Measurements from ENCODE around the gene EBF4. TPM values are rescaled to one million over a fixed set of nuclear protein-coding genes. Genes with fewer than 3 reads are reported as not detected.
A peak's percentile ranks its signal among the peaks of the same experiment; 100 is the strongest.

Gene EBF4
- total RNA-seq, 4 donors from 2014 or later = 7.1 to 69.5 (median 21.7) TPM

DNA sequence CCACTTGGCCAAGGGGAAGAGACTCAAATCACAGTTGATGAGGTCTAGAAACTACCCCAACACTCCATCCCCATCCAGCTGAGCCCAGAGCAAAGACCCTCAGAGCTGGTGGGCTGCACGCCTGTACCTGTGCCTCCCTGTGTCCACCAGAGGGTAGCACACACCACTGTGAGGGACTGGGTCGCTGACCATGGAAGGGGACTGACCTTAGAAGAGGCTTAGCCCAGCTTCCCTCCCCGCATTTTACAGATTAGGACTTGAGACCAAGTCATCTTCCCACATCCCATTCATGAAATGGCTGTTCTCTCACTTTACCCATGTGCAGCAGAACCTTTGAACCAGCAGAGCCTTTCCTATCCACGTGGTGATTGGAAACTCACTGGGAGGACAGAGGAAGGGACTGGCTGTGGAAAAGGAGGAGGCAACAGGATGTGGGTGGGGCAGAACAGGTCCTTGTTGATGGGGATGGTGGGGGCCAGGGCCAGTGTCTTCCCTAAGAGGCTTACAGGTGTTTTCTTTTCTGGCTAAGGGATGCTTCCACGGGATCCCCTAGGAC, 63.6 kb downstream of the EBF4 start:
- Histone ChIP-seq H3K4me1 (peaks cover 0 to 10% of the 10 kb centered on the region in 2 donors), H3K9me3 (no peaks in the 10 kb centered on the region), H3K36me3 (no peaks in the 10 kb centered on the region), H3K27ac (no peak overlapping the region), H3K4me3 (no peak overlapping the region), H3K27me3 (no peaks in the 10 kb centered on the region)
- DNase-seq = no peak
- intact Hi-C loops (cut with DNase I; ENCODE audit: low total_unique reads) = no loop called here
- TF ChIP-seq CTCF (IDR thresholded peaks at IDR 0.05) (peak; percentile 29 to 51 (median 36)), POLR2A (IDR thresholded peaks at IDR 0.05) (no peak)

- peaks cover 0 to 10% of the 10 kb centered on the region in 2 donors for H3K4me1 ChIP-seq
- TF ChIP-seq CTCF (IDR thresholded peaks at IDR 0.05) = no peak
- TF ChIP-seq POLR2A (IDR thresholded peaks at IDR 0.05) = no peak
- no peak for DNase-seq
- no peaks in the 10 kb centered on the region for H3K9me3 ChIP-seq
- no peak overlapping the region for H3K4me3 ChIP-seq
- H3K27me3 ChIP-seq = no peaks in the 10 kb centered on the region
- intact Hi-C loops (cut with DNase I; ENCODE audit: low total_unique reads) = no loop called here
- no peak overlapping the region for H3K27ac ChIP-seq
- no peaks in the 10 kb centered on the region for H3K36me3 ChIP-seq
These were observed 64.4 kb downstream of the EBF4 start for GRCh38 chr20:2757001-2757400.

DNA sequence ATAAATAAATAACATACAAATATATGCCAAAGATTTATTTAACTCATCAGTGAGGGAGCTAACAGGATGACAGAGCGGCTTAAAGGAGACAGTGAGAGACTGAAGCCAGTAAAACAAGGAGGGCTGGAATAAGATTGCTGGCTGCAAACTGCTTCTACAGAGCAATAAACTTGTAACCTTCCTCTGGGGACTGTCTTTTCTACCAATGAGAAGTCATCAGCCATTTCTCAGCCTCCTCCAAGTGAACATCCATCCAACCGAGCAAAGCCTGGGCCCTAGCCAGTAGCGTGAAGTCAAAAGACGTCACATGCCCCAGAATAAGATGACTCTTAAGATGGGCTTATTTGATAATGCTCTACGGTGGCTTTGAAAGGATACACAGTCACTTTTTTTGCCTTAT, 65.4 kb downstream of the EBF4 start:
- no peak overlapping the region for H3K4me3 ChIP-seq
- no peak for DNase-seq
- intact Hi-C loops (cut with DNase I; ENCODE audit: low total_unique reads) = no loop called here
- no peaks in the 10 kb centered on the region for H3K27me3 ChIP-seq
- no peaks in the 10 kb centered on the region for H3K36me3 ChIP-seq
- no peak for TF ChIP-seq CTCF (IDR thresholded peaks at IDR 0.05)
- TF ChIP-seq POLR2A (IDR thresholded peaks at IDR 0.05) = no peak
- H3K9me3 ChIP-seq = no peaks in the 10 kb centered on the region
- H3K4me1 ChIP-seq = peaks cover 0 to 2% of the 10 kb centered on the region in 2 donors
- no peak overlapping the region for H3K27ac ChIP-seq

DNA sequence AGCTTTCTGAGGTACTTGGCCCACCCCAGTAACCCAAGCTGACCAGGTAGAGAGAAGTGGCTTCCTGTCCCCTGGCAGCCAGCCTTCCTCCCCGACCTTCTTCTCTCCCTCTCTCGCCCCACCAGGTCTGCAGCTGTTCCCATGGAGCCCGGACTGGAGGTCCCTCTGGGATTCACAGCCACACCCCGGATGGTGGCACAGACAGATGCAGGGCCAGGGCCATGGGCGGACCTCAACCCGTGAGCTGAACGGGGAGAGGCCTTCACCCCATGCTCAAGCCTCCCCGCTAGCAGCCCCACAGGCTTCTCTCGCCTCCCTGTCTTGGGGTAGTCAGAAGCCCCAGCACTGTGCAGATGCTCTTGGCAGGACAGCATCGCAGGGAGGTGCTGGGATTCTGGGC, 66.6 kb downstream of the EBF4 start:
- Histone ChIP-seq H3K27me3 (no peaks in the 10 kb centered on the region), H3K9me3 (no peaks in the 10 kb centered on the region), H3K36me3 (no peaks in the 10 kb centered on the region), H3K27ac (no peak overlapping the region), H3K4me3 (no peak overlapping the region), H3K4me1 (no peaks in the 10 kb centered on the region)
- no peak for DNase-seq
- TF ChIP-seq CTCF (IDR thresholded peaks at IDR 0.05) = no peak
- intact Hi-C loops (cut with DNase I; ENCODE audit: low total_unique reads) = no loop called here

DNA sequence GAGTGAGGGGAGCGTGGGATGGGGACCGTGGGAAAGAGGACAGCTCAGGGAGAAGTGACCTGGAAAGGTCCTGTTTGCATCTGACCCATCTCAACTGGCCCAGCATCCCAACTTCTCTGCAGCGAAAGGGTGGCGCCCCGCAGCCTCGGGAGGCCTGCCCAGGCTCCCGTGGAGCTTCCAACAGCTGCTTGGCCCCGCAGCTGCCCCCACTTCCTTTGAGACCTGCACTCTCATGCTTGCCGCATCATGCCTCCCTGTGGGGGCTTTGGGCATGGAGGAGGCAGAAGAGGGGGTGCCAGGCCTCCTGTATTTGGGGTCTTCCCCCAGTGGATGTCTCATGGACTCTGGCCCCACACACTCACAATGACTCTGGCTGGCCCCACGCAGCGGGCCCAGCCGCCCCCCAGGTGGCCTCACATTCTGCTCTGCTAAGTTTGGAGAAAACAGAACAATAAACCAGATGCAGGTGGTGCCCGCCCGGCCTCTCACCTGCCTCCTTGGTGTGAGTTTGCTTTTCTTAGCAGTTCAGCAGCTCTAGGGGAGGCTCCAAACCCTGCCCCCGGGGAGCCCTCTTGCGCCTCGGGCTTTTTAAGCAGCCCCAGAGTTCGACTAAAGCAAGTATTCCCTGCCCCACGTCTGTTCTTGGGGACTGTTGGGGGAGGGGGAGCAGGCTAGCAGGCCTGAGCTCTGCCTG, 67.2 kb downstream of the EBF4 start:
- H3K27ac ChIP-seq = no peak overlapping the region
- no peaks in the 10 kb centered on the region for H3K36me3 ChIP-seq
- no peaks in the 10 kb centered on the region for H3K4me1 ChIP-seq
- no peaks in the 10 kb centered on the region for H3K9me3 ChIP-seq
- intact Hi-C loops (cut with DNase I; ENCODE audit: low total_unique reads) = no loop called here
- H3K4me3 ChIP-seq = no peak overlapping the region
- TF ChIP-seq POLR2A (IDR thresholded peaks at IDR 0.05) (no peak), CTCF (IDR thresholded peaks at IDR 0.05) (no peak)
- no peak for DNase-seq
- no peaks in the 10 kb centered on the region for H3K27me3 ChIP-seq

Data from uterus (tissue), 4 donors.